ENCODE data around the gene FLAD1. TPM values are rescaled to one million over a fixed set of nuclear protein-coding genes. Genes with fewer than 3 reads are reported as not detected.
A peak's percentile ranks its signal among the peaks of the same experiment; 100 is the strongest.

The FLAD1 gene
- total RNA-seq, 1 donor from 2014 or later = 69.0 TPM

GRCh38 chr1:154962156-154962749 lies 20.9 kb upstream of the FLAD1 start:
- TF ChIP-seq CTCF (IDR thresholded peaks at IDR 0.05) = no peak
- peaks cover 41% of the 10 kb centered on the region for H3K4me1 Mint-ChIP-seq
- ChIA-PET POLR2A (interaction anchor here (0.6 to 3.0 kb wide), 9 partner anchors 10 to 100 kb away, joined by 3 to 53 read pairs (median 10); partner anchors contain the start of genes CKS1B, FLAD1, PMVK and SHC1), CTCF (interaction anchor here (1.1 to 3.2 kb wide), 11 partner anchors 9 to 99 kb away, joined by 3 to 26 read pairs (median 5); partner anchors contain the start of genes CKS1B, FLAD1, PMVK and SHC1)
- H3K27me3 Mint-ChIP-seq = no peaks in the 10 kb centered on the region
- intact Hi-C loops (cut with micrococcal nuclease) = loop anchor here (1.0 kb wide), 1 partner anchor 55 kb away; no protein-coding TSS in a partner anchor
- H3K27ac Mint-ChIP-seq = peak overlapping the region; percentile 86
- H3K9me3 Mint-ChIP-seq = no peaks in the 10 kb centered on the region
- DNase-seq (no peak), ATAC-seq (ENCODE audit: low read depth) (peak; percentile 4)
- peaks cover 59% of the 10 kb centered on the region for H3K36me3 Mint-ChIP-seq (ENCODE audit: low read depth)
- H3K4me3 Mint-ChIP-seq = peak overlapping the region; percentile 84

- no peak for ATAC-seq (ENCODE audit: low read depth)
- ChIA-PET POLR2A (interaction anchor here (0.6 to 0.7 kb wide), 2 partner anchors 27 to 33 kb away, joined by 3 to 5 read pairs; partner anchors contain the start of gene PMVK), CTCF (interaction anchor here (1.6 to 3.2 kb wide), 5 partner anchors 9 to 99 kb away, joined by 3 to 26 read pairs (median 11); partner anchors contain the start of genes CKS1B and SHC1)
- peak overlapping the region; percentile 84 for H3K4me3 Mint-ChIP-seq
- intact Hi-C loops (cut with micrococcal nuclease) = loop anchor here (1.0 kb wide), 1 partner anchor 54 kb away; no protein-coding TSS in a partner anchor
- H3K27ac Mint-ChIP-seq = peak overlapping the region; percentile 86
- no peaks in the 10 kb centered on the region for H3K9me3 Mint-ChIP-seq
- peaks cover 39% of the 10 kb centered on the region for H3K4me1 Mint-ChIP-seq
- no peaks in the 10 kb centered on the region for H3K27me3 Mint-ChIP-seq
- no peak for TF ChIP-seq CTCF (IDR thresholded peaks at IDR 0.05)
- no peak for DNase-seq
- peaks cover 65% of the 10 kb centered on the region for H3K36me3 Mint-ChIP-seq (ENCODE audit: low read depth)
Observed at GRCh38 chr1:154962795-154963330, 20.3 kb upstream of the FLAD1 start.

- POLR2A ChIA-PET = interaction anchor here (0.7 to 2.6 kb wide), 3 partner anchors 9 to 108 kb away, joined by 3 to 14 read pairs (median 4); partner anchors contain the start of gene CKS1B
- H3K27ac Mint-ChIP-seq = no peak overlapping the region
Observed at GRCh38 chr1:154963643-154964042, 19.5 kb upstream of the FLAD1 start.

GRCh38 chr1:154964359-154964758 lies 18.8 kb upstream of the FLAD1 start:
- H3K36me3 Mint-ChIP-seq (ENCODE audit: low read depth) = peaks cover 73% of the 10 kb centered on the region
- H3K4me1 Mint-ChIP-seq = peaks cover 35% of the 10 kb centered on the region
- no peak overlapping the region for H3K4me3 Mint-ChIP-seq

More at GRCh38 chr1:154963643-154964042, 19.5 kb upstream of the FLAD1 start:
- ATAC-seq (ENCODE audit: low read depth) (no peak), DNase-seq (no peak)
- Mint-ChIP-seq H3K27me3 (no peaks in the 10 kb centered on the region), H3K36me3 (ENCODE audit: low read depth) (peaks cover 68% of the 10 kb centered on the region), H3K9me3 (no peaks in the 10 kb centered on the region), H3K4me3 (no peak overlapping the region), H3K4me1 (peaks cover 35% of the 10 kb centered on the region)
- CTCF ChIA-PET = interaction anchor here (3.2 kb wide), 2 partner anchors 8 to 54 kb away, joined by 11 to 26 read pairs; partner anchors contain the start of gene SHC1
- no peak for TF ChIP-seq CTCF (IDR thresholded peaks at IDR 0.05)
- intact Hi-C loops (cut with micrococcal nuclease) = no loop called here

More at GRCh38 chr1:154964359-154964758, 18.8 kb upstream of the FLAD1 start:
- POLR2A ChIA-PET = interaction anchor here (0.7 to 2.6 kb wide), 3 partner anchors 8 to 108 kb away, joined by 3 to 14 read pairs (median 4); partner anchors contain the start of gene CKS1B
- DNase-seq (no peak), ATAC-seq (ENCODE audit: low read depth) (no peak)
- H3K9me3 Mint-ChIP-seq = no peaks in the 10 kb centered on the region
- H3K27me3 Mint-ChIP-seq = no peaks in the 10 kb centered on the region
- CTCF ChIA-PET = interaction anchor here (0.9 kb wide), 1 partner anchor 55 kb away, joined by 3 read pairs; no protein-coding TSS in a partner anchor
- no peak overlapping the region for H3K27ac Mint-ChIP-seq
- TF ChIP-seq CTCF (IDR thresholded peaks at IDR 0.05) = no peak
- intact Hi-C loops (cut with micrococcal nuclease) = no loop called here

Measured in activated B cell treated with CpG ODN at 0.5 μM for 24 hours (primary cell).